ENCODE measurements around the gene DENND4B.

DNA sequence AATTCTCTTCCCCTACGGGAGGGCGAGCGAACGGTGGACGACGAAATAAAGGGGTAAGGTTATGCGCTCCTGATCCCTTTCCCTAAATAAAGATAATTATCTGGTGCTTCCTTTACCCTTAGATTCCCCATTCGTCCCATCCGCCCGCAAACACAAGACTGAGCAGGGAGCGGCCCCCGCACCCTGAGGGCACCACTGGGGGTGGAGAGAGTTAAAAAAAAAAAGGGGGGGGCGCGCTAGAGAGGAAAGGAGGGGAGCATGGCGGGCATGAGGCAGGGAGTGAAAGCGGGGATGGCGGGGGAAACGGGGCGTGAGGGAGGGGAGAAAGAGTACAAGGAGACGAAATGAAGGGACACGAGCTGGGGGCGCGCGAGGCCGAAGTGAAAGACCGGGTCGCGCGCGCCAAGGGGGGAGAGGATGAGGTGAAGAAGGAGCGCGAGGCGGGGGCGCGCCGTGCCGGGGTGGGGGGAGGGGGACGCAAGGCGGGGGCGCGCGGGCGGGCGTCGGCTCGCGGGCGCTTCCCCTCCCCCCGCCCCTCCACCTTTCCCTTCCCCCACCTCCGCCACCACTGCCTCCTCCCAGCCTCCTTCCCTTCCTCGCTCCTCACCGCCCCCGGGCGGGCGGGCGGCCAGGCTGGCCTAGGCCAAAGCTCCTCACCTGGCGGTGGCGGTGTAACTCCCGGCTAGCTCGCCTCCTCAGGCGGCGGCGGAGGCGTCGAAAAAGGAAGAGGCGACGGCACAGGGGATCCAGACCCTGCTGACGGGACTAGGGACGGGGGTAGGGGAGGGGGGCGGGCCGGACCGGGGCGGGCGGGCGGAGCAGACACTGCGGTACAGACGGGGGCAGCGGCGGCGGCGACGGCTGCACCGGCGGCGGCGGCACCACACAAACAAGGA is 24.2 kb downstream of the DENND4B start:
- TF ChIP-seq, protein P1, sequence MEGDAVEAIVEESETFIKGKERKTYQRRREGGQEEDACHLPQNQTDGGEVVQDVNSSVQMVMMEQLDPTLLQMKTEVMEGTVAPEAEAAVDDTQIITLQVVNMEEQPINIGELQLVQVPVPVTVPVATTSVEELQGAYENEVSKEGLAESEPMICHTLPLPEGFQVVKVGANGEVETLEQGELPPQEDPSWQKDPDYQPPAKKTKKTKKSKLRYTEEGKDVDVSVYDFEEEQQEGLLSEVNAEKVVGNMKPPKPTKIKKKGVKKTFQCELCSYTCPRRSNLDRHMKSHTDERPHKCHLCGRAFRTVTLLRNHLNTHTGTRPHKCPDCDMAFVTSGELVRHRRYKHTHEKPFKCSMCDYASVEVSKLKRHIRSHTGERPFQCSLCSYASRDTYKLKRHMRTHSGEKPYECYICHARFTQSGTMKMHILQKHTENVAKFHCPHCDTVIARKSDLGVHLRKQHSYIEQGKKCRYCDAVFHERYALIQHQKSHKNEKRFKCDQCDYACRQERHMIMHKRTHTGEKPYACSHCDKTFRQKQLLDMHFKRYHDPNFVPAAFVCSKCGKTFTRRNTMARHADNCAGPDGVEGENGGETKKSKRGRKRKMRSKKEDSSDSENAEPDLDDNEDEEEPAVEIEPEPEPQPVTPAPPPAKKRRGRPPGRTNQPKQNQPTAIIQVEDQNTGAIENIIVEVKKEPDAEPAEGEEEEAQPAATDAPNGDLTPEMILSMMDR (IDR thresholded peaks at IDR 0.05; ENCODE audit: insufficient read depth, low read length, poor library complexity, severe bottlenecking), result no peak
- no peak for TF ChIP-seq EZH2phosphoT487 (conservative IDR thresholded peaks at IDR 0.05; ENCODE audit: low read length)

Measured in SU-DHL-6 (cell line).